Endodermal cell (in vitro differentiated cells): ENCODE data around the gene GYS2. TPM values are rescaled to one million over a fixed set of nuclear protein-coding genes. Genes with fewer than 3 reads are reported as not detected.

ENCODE experiments used
- DNase-seq: peaks from one replicate; pipeline ENCODE4 v3.0.0-alpha.2; 2017
- H3K27ac ChIP-seq: 2 replicates; pipeline ENCODE4 v1.5.1; 2013; ENCODE audit warnings: mild to moderate bottlenecking, low read depth, low read length, moderate library complexity
- H3K27me3 ChIP-seq: 2 replicates; pipeline ENCODE4 v1.6.1; 2013; ENCODE audit warnings: mild to moderate bottlenecking, low read length, moderate library complexity; ENCODE audit not compliant: insufficient read depth, control insufficient read depth, poor library complexity, severe bottlenecking
- H3K36me3 ChIP-seq: 2 replicates; pipeline ENCODE4 v1.7.0; 2013; ENCODE audit warnings: mild to moderate bottlenecking, low read length, moderate library complexity; ENCODE audit not compliant: control insufficient read depth, insufficient read depth
- H3K4me1 ChIP-seq: one replicate; pipeline ENCODE4 v1.7.0; 2013; ENCODE audit warnings: low read length; ENCODE audit not compliant: control insufficient read depth, insufficient read depth
- H3K4me3 ChIP-seq: 2 replicates; pipeline ENCODE4 v1.5.1; 2013; ENCODE audit warnings: mild to moderate bottlenecking, low read length, moderate library complexity
- H3K9ac ChIP-seq: 2 replicates; pipeline ENCODE4 v1.6.1; 2013; ENCODE audit warnings: mild to moderate bottlenecking, low read length, moderate library complexity; ENCODE audit not compliant: poor library complexity, severe bottlenecking; ENCODE audit errors: extremely low read depth
- H3K9me3 ChIP-seq: 2 replicates; pipeline ENCODE4 v1.6.1; 2013; ENCODE audit warnings: mild to moderate bottlenecking, low read length, moderate library complexity; ENCODE audit not compliant: control insufficient read depth
- H3K27ac Mint-ChIP-seq: 2 replicates; pipeline ENCODE4 v1.8.0; 2020; ENCODE audit warnings: mixed read lengths
- H3K27me3 Mint-ChIP-seq: 2 replicates; pipeline ENCODE4 v1.8.0; 2021; ENCODE audit warnings: mild to moderate bottlenecking, mixed read lengths; ENCODE audit not compliant: insufficient read depth
- H3K36me3 Mint-ChIP-seq: 2 replicates; pipeline ENCODE4 v1.8.0; 2020; ENCODE audit warnings: low read depth, mixed read lengths
- H3K4me1 Mint-ChIP-seq: 2 replicates; pipeline ENCODE4 v1.8.0; 2020; ENCODE audit warnings: mixed read lengths
- H3K4me3 Mint-ChIP-seq: 2 replicates; pipeline ENCODE4 v1.8.0; 2020; ENCODE audit warnings: mild to moderate bottlenecking, moderate library complexity, mixed read lengths
- H3K9me3 Mint-ChIP-seq: 2 replicates; pipeline ENCODE4 v1.8.0; 2020; ENCODE audit warnings: mild to moderate bottlenecking, mixed read lengths
- CTCF ChIP-seq: fragments of 200-600 bp; sonication (generic); conservative IDR thresholded peaks from 2 replicates; pipeline ENCODE4 v1.5.0; 2021; ENCODE audit warnings: antibody characterized with exemption, mild to moderate bottlenecking
- WGBS, 2 experiments: methylation state at CpG; one replicate each; pipeline versions ENCODE4 v1.1.5 to v1.1.7; 2013; ENCODE audit warnings: missing lambda C conversion rate in 2 of 2, mixed read lengths in 1 of 2; ENCODE audit not compliant: insufficient coverage in 1 of 2, insufficient read length in 1 of 2; 5-methylcytosine and 5-hydroxymethylcytosine counted together
- total RNA-seq, 2 donors: library from RNA; stranded (reverse); fragmentation: NEBNext Ultra II Directional in 1 of 2; extraction: Animal tissue kit (Norgen Biotek cat#: 25700) in 1 of 2; gene quantifications; 2 replicates in 1 of 2; 3 replicates in 1 of 2; pipeline ENCODE4 v1.2.1, GENCODE V29; 2021

The GYS2 gene
- total RNA-seq, 2 donors from 2014 or later: not detected

DNA sequence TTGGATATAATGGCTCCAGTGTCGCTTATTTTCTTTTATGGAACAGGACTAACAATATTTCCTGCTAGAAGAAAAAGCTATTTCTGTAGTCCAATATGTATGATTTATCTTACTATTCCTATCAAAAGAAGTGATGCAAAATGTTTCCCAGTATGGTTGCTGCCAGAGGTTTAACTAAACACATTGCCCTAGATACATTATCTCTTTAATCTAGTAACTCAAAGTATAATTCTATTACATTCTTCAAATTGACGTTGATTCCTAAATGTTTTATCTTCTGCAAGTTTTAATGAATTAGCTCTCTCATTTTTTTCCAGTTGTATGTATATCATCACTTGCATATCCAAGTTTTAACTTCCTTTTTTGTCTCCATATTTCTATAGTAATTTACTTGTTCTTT lies 28.2 kb downstream of the GYS2 start:
- H3K27me3 ChIP-seq: no peaks in the 10 kb centered on the region
- WGBS, 2 experiments: 92% methylated on average over 2 of the region's 2 CpGs; no CpG with 5 or more reads in 1 of the 2 experiments
- H3K4me1 ChIP-seq: no peaks in the 10 kb centered on the region
- no peaks in the 10 kb centered on the region for H3K36me3 ChIP-seq
- no peak overlapping the region for H3K27ac ChIP-seq
- H3K9ac ChIP-seq: no peak overlapping the region
- no peak for DNase-seq
- no peaks in the 10 kb centered on the region for H3K36me3 Mint-ChIP-seq
- H3K9me3 Mint-ChIP-seq: no peaks in the 10 kb centered on the region
- no peak for TF ChIP-seq CTCF
- H3K4me3 Mint-ChIP-seq: no peak overlapping the region
- no peak overlapping the region for H3K4me3 ChIP-seq
- no peak overlapping the region for H3K27ac Mint-ChIP-seq
- no peaks in the 10 kb centered on the region for H3K4me1 Mint-ChIP-seq
- no peaks in the 10 kb centered on the region for H3K9me3 ChIP-seq
- H3K27me3 Mint-ChIP-seq: no peaks in the 10 kb centered on the region

GRCh38 chr12:21573733-21574358 lies 30.8 kb downstream of the GYS2 start:
- Histone ChIP-seq H3K27ac (no peak overlapping the region), H3K27me3 (no peaks in the 10 kb centered on the region), H3K36me3 (no peaks in the 10 kb centered on the region), H3K4me3 (no peak overlapping the region), H3K4me1 (no peaks in the 10 kb centered on the region), H3K9ac (no peak overlapping the region), H3K9me3 (no peaks in the 10 kb centered on the region)
- H3K27ac Mint-ChIP-seq: no peak overlapping the region
- H3K4me3 Mint-ChIP-seq: no peak overlapping the region
- DNase-seq: no peak
- no peaks in the 10 kb centered on the region for H3K9me3 Mint-ChIP-seq
- H3K4me1 Mint-ChIP-seq: no peaks in the 10 kb centered on the region
- 88 to 100% methylated on average over 1 to 4 of the region's 4 CpGs for WGBS, 2 experiments
- no peaks in the 10 kb centered on the region for H3K27me3 Mint-ChIP-seq
- no peaks in the 10 kb centered on the region for H3K36me3 Mint-ChIP-seq
- no peak for TF ChIP-seq CTCF

- H3K4me3 ChIP-seq: no peak overlapping the region
- WGBS, 2 experiments: 87 to 93% methylated on average over 4 to 5 of the region's 5 CpGs
- no peak overlapping the region for H3K27ac Mint-ChIP-seq
Measured at GRCh38 chr12:21571046-21571445, 33.6 kb downstream of the GYS2 start.

More at GRCh38 chr12:21571046-21571445, 33.6 kb downstream of the GYS2 start:
- Mint-ChIP-seq H3K36me3 (no peaks in the 10 kb centered on the region), H3K27me3 (no peaks in the 10 kb centered on the region), H3K9me3 (no peaks in the 10 kb centered on the region), H3K4me1 (no peaks in the 10 kb centered on the region), H3K4me3 (no peak overlapping the region)
- Histone ChIP-seq H3K27me3 (no peaks in the 10 kb centered on the region), H3K4me1 (no peaks in the 10 kb centered on the region), H3K9ac (no peak overlapping the region), H3K9me3 (no peaks in the 10 kb centered on the region), H3K27ac (no peak overlapping the region), H3K36me3 (no peaks in the 10 kb centered on the region)
- TF ChIP-seq CTCF: no peak
- DNase-seq: no peak
